ENCODE data around the gene CNKSR3. TPM values are rescaled to one million over a fixed set of nuclear protein-coding genes. Genes with fewer than 3 reads are reported as not detected.
A peak's percentile ranks its signal among the peaks of the same experiment; 100 is the strongest.
"Not testable (repeated sequence)": the region's sequence is repeated elsewhere in the genome, so short reads cannot be mapped to it uniquely, and the experiment has no call there.

Gene CNKSR3
- 0.51 TPM for polyA plus RNA-seq (2012; ENCODE audit: missing spikeins)

DNA sequence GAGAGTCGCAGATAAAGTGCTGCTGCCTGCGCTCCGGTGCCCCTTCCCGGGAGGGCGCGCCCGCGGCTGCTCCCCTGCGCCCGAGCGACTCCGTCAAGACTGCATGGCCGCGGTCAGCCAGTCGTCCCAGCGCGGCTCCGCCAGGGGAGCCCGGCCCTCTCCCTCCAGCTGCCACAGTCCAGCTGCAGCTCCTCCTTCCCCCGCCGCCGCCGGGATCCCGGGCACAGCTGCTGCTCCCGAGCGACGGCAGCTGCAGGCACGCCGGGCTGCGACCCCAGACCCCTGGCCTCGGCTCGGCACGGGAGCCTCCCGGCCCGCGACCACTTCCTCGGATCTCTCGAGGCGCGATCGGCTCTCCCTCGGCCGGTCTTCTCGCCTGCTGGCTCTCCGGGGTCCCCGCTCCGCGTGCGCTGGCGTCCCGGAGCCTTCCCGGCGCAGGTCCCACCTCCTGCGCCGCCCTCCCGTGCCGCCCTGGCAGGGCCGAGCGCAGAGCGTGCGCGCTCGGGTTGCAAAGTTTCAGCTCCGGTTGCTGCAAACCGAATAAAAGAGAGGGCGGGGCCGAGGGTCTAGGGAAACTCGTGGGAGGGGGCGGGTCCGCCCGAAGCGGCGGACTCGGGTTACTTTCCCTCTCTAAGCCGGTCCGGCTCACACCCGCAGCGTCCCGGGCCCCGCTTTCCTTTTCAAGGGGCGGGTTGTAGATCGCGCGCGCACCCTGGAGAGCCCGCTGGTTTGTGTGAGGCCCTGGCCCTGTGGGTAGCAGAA, at the start of gene CNKSR3:
Gene CNKSR3 (minus strand): TSS at position 542 of the 762 bp plus-strand sequence. CDS start 571 bp downstream, outside the sequence.
- TF ChIP-seq POLR2AphosphoS5 (IDR thresholded peaks at IDR 0.05; ENCODE audit: low read depth, low read length) (no peak), POLR2A (IDR thresholded peaks at IDR 0.05; ENCODE audit: low read depth, low read length) (no peak), TAF1 (IDR thresholded peaks at IDR 0.05; ENCODE audit: borderline replicate concordance, low read depth, low read length) (no peak)
- no peak for FAIRE-seq
- DNase-seq (ENCODE audit: insufficient read length): peak; percentile 27

DNA sequence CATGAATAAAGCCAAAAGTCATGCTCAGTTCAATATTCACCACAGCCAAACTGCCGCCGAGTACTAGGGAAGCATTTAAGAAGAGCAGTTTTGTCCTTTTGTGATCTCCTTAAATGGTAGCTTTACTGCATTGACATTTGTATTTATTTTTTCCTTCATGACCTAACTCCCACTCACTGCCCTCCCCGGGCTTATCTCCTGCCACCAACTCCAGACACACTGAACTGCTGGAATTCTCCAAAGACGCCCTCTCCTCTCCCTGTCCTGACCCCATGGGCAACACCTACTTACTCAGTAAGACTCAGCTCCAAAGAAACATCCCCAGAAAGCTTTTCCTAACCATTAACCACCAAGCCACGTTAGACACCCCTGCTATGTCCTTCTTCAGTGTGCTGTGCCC, 48.5 kb upstream of the CNKSR3 start:
- FAIRE-seq (no peak), DNase-seq (ENCODE audit: insufficient read length) (no peak)
- no peak for TF ChIP-seq POLR2A (IDR thresholded peaks at IDR 0.05; ENCODE audit: low read depth, low read length)
- no peak for TF ChIP-seq TAF1 (IDR thresholded peaks at IDR 0.05; ENCODE audit: borderline replicate concordance, low read depth, low read length)
- no peak for TF ChIP-seq POLR2AphosphoS5 (IDR thresholded peaks at IDR 0.05; ENCODE audit: low read depth, low read length)

DNA sequence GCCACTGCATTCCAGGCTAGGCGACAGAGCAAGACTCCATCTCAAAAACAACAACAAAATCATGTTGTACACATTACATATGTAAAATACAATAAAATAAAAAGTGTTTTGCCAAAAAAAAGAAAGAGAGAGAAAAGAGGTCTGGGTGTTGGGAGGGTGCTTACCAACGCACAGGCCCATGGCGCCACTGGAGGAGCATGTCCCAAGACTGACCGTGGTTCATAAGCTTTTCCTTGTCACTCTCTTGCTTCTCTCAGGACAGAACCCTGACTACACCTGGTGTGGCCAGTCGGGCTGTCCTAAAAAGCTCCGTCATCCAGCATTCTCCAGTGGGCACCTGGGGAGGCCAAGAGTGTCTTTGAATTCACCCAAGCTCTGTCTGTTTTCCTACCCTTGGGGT, 48.0 kb upstream of the CNKSR3 start:
- FAIRE-seq (no peak), DNase-seq (ENCODE audit: insufficient read length) (no peak)
- no peak for TF ChIP-seq TAF1 (IDR thresholded peaks at IDR 0.05; ENCODE audit: borderline replicate concordance, low read depth, low read length)
- TF ChIP-seq POLR2A (IDR thresholded peaks at IDR 0.05; ENCODE audit: low read depth, low read length): no peak
- no peak for TF ChIP-seq POLR2AphosphoS5 (IDR thresholded peaks at IDR 0.05; ENCODE audit: low read depth, low read length)

DNA sequence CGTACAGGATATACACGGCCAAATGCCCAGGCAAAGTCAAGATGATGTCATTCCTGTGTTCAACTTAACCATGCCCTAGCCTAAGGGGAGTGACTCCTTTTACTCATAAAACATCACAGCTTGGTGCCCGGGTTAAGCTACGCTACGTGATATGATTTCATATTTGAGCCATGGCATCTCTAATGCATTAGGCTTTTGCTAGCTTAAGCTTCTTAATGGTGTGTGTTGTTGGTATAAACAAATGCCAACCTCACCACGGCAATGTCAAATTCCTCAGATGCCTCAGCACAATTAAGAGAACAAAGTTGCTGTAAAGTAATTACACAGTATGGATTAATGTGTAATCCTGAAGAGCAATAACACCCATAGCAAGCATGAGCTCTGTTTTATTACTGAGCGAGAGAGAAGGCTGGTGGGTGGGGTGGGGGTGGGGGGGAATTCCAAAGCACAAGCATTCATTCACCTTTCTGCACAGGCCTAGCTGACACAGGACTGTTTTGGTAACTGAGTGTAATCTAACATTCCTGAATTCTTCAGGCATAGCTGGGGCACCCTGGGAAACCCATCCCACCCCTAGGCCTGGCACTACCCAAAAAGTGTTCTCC, 44.7 kb upstream of the CNKSR3 start:
- DNase-seq (ENCODE audit: insufficient read length): no peak
- FAIRE-seq: no peak
- no peak for TF ChIP-seq POLR2AphosphoS5 (IDR thresholded peaks at IDR 0.05; ENCODE audit: low read depth, low read length)
- TF ChIP-seq POLR2A (IDR thresholded peaks at IDR 0.05; ENCODE audit: low read depth, low read length): no peak
- TF ChIP-seq TAF1 (IDR thresholded peaks at IDR 0.05; ENCODE audit: borderline replicate concordance, low read depth, low read length): no peak

DNA sequence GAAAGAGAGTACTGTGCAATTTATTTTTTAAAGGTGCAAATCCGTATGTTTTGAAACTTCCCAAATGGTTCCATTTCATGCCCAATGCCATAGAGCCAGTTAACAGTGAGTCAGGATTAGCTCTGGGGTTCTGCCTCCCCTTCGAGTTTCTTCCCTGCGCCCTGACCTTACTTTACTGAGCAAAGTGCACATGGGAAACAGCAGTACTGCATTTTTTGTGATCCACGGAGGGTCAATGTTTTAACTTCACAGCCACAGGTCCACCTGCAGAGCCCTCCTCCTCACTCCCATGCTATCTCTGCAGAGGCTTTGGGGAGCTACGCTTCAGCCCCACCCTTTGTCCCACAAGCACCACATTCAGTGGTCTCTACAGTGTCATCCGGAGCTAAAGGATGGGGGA, 44.0 kb upstream of the CNKSR3 start:
- DNase-seq (ENCODE audit: insufficient read length) (no peak), FAIRE-seq (no peak)
- TF ChIP-seq POLR2AphosphoS5 (IDR thresholded peaks at IDR 0.05; ENCODE audit: low read depth, low read length) (no peak), POLR2A (IDR thresholded peaks at IDR 0.05; ENCODE audit: low read depth, low read length) (no peak), TAF1 (IDR thresholded peaks at IDR 0.05; ENCODE audit: borderline replicate concordance, low read depth, low read length) (no peak)

DNA sequence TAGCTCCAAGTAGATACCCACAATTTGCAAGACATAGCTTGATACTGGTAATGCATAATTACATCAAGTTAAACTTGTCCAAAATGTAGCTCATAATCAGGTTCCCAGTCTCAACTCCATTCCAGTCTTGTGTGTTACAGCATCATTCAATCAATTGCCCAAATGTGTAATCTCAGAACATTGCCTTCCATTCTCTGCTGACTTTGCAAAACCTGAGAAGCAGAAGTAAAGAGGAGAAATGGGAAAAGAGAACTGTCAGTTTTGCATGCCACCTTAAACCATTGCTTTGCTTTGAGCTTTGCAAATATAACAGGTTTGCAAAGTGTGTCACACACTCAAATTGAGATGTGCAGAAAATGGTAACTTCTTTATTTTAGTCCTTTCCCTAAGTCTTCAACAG, 40.3 kb upstream of the CNKSR3 start:
- DNase-seq (ENCODE audit: insufficient read length) (no peak), FAIRE-seq (no peak)
- TF ChIP-seq POLR2AphosphoS5 (IDR thresholded peaks at IDR 0.05; ENCODE audit: low read depth, low read length) (no peak), TAF1 (IDR thresholded peaks at IDR 0.05; ENCODE audit: borderline replicate concordance, low read depth, low read length) (no peak), POLR2A (IDR thresholded peaks at IDR 0.05; ENCODE audit: low read depth, low read length) (no peak)

DNA sequence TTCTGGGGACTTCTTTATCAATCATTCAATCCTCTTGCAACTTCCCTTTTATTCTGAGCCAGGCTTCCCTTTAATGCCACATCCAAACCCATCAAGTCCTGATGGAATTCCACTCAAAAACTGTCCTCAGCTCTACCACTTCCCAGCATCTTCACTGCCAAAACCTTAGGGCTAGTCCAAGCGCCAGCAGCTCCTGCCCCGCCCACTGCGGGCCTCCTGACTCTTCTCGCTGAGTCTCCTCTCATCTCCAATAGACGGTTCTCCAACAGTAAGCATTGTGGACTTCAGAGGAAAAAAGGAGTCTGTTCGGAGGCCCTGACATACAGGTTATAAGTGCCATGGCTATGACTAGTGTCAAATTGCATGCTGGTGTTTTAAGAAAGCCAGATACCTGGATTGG, 38.7 kb upstream of the CNKSR3 start:
- TF ChIP-seq TAF1 (IDR thresholded peaks at IDR 0.05; ENCODE audit: borderline replicate concordance, low read depth, low read length): no peak
- no peak for TF ChIP-seq POLR2A (IDR thresholded peaks at IDR 0.05; ENCODE audit: low read depth, low read length)
- no peak for TF ChIP-seq POLR2AphosphoS5 (IDR thresholded peaks at IDR 0.05; ENCODE audit: low read depth, low read length)
- DNase-seq (ENCODE audit: insufficient read length) (no peak), FAIRE-seq (no peak)

DNA sequence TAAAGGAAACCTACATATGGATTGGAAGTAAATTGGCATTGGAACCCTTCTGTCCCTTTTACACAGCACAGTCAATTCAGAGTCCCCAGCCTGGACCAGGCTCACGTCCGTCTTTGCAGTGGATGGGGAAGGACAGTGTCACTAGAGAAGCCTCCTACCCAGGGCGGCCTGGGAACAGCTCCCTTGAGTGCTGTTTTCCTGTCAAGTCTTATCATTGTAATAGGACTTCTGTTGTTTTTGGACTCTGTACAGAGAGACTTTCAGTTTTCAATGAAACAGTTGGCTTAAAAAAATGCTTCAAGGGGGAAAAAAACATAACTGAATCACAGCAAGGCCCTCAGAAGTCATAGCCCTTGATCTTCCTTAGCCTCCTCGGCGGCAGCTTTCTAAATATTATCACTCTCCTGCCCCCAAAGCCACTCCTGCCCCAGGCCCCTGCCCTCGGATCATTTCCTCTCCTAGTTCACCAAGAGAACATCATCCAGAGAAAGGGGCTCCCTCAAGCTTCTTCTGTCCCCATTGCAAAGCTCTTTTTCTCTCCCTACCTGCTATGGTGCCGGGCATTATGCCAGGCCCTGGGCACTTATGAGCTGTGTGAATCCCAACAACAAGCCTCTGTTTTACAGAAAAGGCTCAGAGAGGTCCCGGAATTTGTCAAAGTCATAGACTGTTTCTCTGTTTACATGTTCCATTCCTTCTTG, 37.8 kb upstream of the CNKSR3 start:
- FAIRE-seq (no peak), DNase-seq (ENCODE audit: insufficient read length) (no peak)
- TF ChIP-seq POLR2A (IDR thresholded peaks at IDR 0.05; ENCODE audit: low read depth, low read length) (no peak), POLR2AphosphoS5 (IDR thresholded peaks at IDR 0.05; ENCODE audit: low read depth, low read length) (no peak), TAF1 (IDR thresholded peaks at IDR 0.05; ENCODE audit: borderline replicate concordance, low read depth, low read length) (no peak)

DNA sequence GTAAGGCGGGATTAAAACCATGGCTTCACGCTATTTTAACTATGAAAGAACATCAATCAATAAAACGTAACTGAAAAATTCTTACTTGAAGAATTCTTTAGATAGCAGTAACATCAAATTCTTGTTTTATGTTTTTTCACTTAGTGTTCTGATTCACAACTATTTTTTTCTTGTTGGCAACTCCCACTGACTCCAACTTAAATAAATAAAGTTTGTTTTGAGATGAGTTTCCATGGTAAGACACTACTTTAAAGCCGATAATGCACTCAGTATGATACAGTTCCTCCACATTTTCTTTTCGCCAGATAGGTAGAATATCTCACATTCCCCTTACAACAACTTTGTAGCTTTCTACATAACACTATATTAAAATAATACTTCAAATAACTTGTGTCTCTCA, 33.1 kb upstream of the CNKSR3 start:
- FAIRE-seq: no peak
- TF ChIP-seq POLR2AphosphoS5 (IDR thresholded peaks at IDR 0.05; ENCODE audit: low read depth, low read length) (no peak), POLR2A (IDR thresholded peaks at IDR 0.05; ENCODE audit: low read depth, low read length) (no peak), TAF1 (IDR thresholded peaks at IDR 0.05; ENCODE audit: borderline replicate concordance, low read depth, low read length) (no peak)

DNA sequence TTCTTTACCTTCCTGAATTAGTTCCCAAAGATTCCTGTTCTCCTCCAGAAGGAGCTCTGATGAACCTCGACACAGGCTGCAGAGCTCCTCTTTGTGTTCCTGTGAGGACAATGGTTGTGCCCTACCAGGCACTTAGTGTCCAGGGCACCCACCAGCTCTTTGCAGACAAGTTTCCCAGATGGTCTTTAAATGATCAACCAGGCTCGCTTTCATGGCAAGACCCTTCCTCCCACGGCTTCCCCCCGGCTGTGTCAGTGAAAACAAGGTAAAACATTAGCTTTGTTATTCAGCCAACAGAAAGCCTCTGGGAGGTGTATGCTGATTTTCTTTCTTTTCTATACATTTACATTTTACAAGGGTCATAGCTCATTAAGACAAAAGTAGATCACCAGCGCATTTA, 32.3 kb upstream of the CNKSR3 start:
- TF ChIP-seq POLR2A (IDR thresholded peaks at IDR 0.05; ENCODE audit: low read depth, low read length) (no peak), TAF1 (IDR thresholded peaks at IDR 0.05; ENCODE audit: borderline replicate concordance, low read depth, low read length) (no peak), POLR2AphosphoS5 (IDR thresholded peaks at IDR 0.05; ENCODE audit: low read depth, low read length) (no peak)
- FAIRE-seq (no peak), DNase-seq (ENCODE audit: insufficient read length) (no peak)

More for the DNA sequence above, 33.1 kb upstream of the CNKSR3 start:
- no peak for DNase-seq (ENCODE audit: insufficient read length)

DNA sequence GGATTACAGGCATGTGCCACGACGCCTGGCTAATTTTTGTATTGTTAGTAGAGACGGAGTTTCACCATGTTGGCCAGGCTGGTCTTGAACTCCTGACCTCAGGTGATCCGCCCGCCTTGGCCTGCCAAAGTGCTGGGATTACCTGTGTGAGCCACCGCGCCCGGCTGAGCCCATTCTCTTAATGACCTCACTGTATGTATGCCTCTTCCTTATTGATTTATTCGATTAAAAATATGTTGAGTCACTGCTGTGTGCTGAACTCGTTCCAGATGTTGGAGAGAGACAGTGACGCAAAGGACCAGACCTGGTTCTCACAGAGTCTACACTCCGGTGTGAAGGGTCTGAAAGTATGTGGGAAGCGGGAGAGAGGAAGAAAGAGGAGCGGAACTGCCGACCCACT, 31.4 kb upstream of the CNKSR3 start:
- not testable (repeated sequence) for DNase-seq (ENCODE audit: insufficient read length); FAIRE-seq
